Left lung (tissue), 10 donors: ENCODE results near the gene ALCAM. TPM values are rescaled to one million over a fixed set of nuclear protein-coding genes. Genes with fewer than 3 reads are reported as not detected.
A peak's percentile ranks its signal among the peaks of the same experiment; 100 is the strongest.

ENCODE experiments used
- ATAC-seq: fragments of 200-7000 bp; cut with Tn5 transposase; one replicate; pipeline ENCODE4 v1.9.1; 2020; ENCODE audit warnings: moderate library complexity
- DNase-seq, 4 donors: peaks; one replicate each; pipeline ENCODE4 v3.0.0-alpha.2; 2013 to 2020
- H3K27ac ChIP-seq, 2 donors: fragments of 200-600 bp; sonication (generic) in 1 of 2; one replicate each; pipeline versions ENCODE4 v1.5.0 to v1.8.0; 2020 to 2021
- H3K27me3 ChIP-seq, 2 donors: fragments of 200-600 bp; sonication (generic) in 1 of 2; one replicate each; pipeline versions ENCODE4 v1.5.0 to v1.8.0; 2020 to 2021
- H3K36me3 ChIP-seq, 2 donors: fragments of 200-600 bp; sonication (generic) in 1 of 2; one replicate each; pipeline versions ENCODE4 v1.5.0 to v1.8.0; 2020 to 2021
- H3K4me1 ChIP-seq, 2 donors: fragments of 200-600 bp; one replicate each; pipeline ENCODE4 v1.8.0; 2021
- H3K4me3 ChIP-seq, 2 donors: fragments of 200-600 bp; sonication (generic) in 1 of 2; one replicate each; pipeline versions ENCODE4 v1.5.0 to v1.8.0; 2020 to 2021; ENCODE audit warnings: mild to moderate bottlenecking in 1 of 2
- H3K9me3 ChIP-seq, 2 donors: fragments of 200-600 bp; sonication (generic) in 1 of 2; one replicate each; pipeline versions ENCODE4 v1.5.0 to v1.8.0; 2020 to 2021
- intact Hi-C, 2 donors: fragments of 100-400 bp; cut with DNase I; formaldehyde crosslinking; loops; one replicate each; pipeline versions ENCODE4 v1.11.2 to v1.14.2; 2022
- polyA plus RNA-seq, 6 donors: library from polyadenylated mRNA; unstranded; fragments of 120-200 nt; gene quantifications; one replicate each; pipeline ENCODE4 v1.2.1, GENCODE V29; 2013; ENCODE audit not compliant: insufficient read length in 6 of 6
- total RNA-seq, 2 donors: library from RNA; stranded (reverse); fragmentation: NEBNext Ultra II Directional; extraction: Animal tissue kit (Norgen Biotek cat#: 25700); gene quantifications; one replicate each; pipeline ENCODE4 v1.2.1, GENCODE V29; 2021
- TF ChIP-seq, protein P1 (sequence below), 2 donors: fragments of 200-600 bp; sonication (generic) in 1 of 2; IDR thresholded peaks; one replicate each; pipeline versions ENCODE4 v1.5.0 to v1.8.0; 2021; ENCODE audit warnings: antibody characterized with exemption in 2 of 2
- donor health status: DM: no; HTN: yes; CAD: no.
- donor health status: DM: no; HTN: no; CAD: no.

The ALCAM gene
- total and polyA plus RNA-seq, 8 donors, result 84.2 to 170 (median 127) TPM

GRCh38 chr3:105480768-105481167 is 114.1 kb downstream of the ALCAM start:
- DNase-seq, result no peak
- no peaks in the 10 kb centered on the region for H3K27me3 ChIP-seq
- TF ChIP-seq, protein P1, sequence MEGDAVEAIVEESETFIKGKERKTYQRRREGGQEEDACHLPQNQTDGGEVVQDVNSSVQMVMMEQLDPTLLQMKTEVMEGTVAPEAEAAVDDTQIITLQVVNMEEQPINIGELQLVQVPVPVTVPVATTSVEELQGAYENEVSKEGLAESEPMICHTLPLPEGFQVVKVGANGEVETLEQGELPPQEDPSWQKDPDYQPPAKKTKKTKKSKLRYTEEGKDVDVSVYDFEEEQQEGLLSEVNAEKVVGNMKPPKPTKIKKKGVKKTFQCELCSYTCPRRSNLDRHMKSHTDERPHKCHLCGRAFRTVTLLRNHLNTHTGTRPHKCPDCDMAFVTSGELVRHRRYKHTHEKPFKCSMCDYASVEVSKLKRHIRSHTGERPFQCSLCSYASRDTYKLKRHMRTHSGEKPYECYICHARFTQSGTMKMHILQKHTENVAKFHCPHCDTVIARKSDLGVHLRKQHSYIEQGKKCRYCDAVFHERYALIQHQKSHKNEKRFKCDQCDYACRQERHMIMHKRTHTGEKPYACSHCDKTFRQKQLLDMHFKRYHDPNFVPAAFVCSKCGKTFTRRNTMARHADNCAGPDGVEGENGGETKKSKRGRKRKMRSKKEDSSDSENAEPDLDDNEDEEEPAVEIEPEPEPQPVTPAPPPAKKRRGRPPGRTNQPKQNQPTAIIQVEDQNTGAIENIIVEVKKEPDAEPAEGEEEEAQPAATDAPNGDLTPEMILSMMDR (IDR thresholded peaks at IDR 0.05), result no peak
- ATAC-seq, result no peak
- H3K27ac ChIP-seq, result no peak overlapping the region
- intact Hi-C loops, result no loop called here
- H3K4me3 ChIP-seq, result no peak overlapping the region
- H3K4me1 ChIP-seq, result no peaks in the 10 kb centered on the region
- peaks cover 0 to 5% of the 10 kb centered on the region in 2 donors for H3K9me3 ChIP-seq
- H3K36me3 ChIP-seq, result no peaks in the 10 kb centered on the region

DNA sequence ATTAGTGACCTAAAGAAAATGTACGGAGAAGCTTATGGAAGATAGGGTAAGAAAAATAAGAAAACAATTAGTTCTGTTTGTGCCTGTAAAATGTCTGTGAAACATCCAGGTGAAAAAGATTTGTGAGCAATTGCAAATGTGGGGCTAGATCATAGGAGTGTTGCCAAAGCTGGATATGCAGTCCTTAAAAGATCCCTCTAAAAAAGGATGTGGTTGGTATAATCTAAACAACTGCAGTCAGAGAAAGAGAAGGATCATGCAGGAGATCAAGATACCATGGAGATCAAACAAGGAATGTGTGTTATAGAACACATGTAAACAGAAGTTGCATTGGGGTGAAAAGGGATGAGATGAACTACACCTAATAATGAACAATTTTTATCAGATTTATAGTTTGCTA is 116.8 kb downstream of the ALCAM start:
- no peak for ATAC-seq
- no peaks in the 10 kb centered on the region for H3K36me3 ChIP-seq
- intact Hi-C loops, result no loop called here
- no peaks in the 10 kb centered on the region for H3K27me3 ChIP-seq
- H3K4me3 ChIP-seq, result no peak overlapping the region
- TF ChIP-seq, protein P1 (IDR thresholded peaks at IDR 0.05), result no peak
- no peak for DNase-seq
- peaks cover 0 to 3% of the 10 kb centered on the region in 2 donors for H3K9me3 ChIP-seq
- H3K27ac ChIP-seq, result no peak overlapping the region
- no peaks in the 10 kb centered on the region for H3K4me1 ChIP-seq

GRCh38 chr3:105490045-105490444 is 123.3 kb downstream of the ALCAM start:
- Histone ChIP-seq H3K27me3 (no peaks in the 10 kb centered on the region), H3K4me3 (no peak overlapping the region), H3K9me3 (peaks cover 0 to 15% of the 10 kb centered on the region in 2 donors), H3K36me3 (peaks cover 0 to 7% of the 10 kb centered on the region in 2 donors), H3K27ac (no peak overlapping the region), H3K4me1 (no peaks in the 10 kb centered on the region)
- no peak for DNase-seq
- intact Hi-C loops, result no loop called here
- ATAC-seq, result peak; percentile 79
- TF ChIP-seq, protein P1 (IDR thresholded peaks at IDR 0.05), result no peak

GRCh38 chr3:105493305-105493892 is 126.7 kb downstream of the ALCAM start:
- Histone ChIP-seq H3K4me3 (no peak overlapping the region), H3K27ac (no peak overlapping the region), H3K36me3 (peaks cover 0 to 7% of the 10 kb centered on the region in 2 donors), H3K27me3 (no peaks in the 10 kb centered on the region), H3K4me1 (no peaks in the 10 kb centered on the region), H3K9me3 (peaks cover 0 to 12% of the 10 kb centered on the region in 2 donors)
- intact Hi-C loops, result no loop called here
- TF ChIP-seq, protein P1 (IDR thresholded peaks at IDR 0.05), result no peak
- ATAC-seq (no peak), DNase-seq (no peak)

- no peak for ATAC-seq
- H3K27ac ChIP-seq, result no peak overlapping the region
- intact Hi-C loops, result no loop called here
Measured at GRCh38 chr3:105495021-105495420, 128.3 kb downstream of the ALCAM start.

More at GRCh38 chr3:105495021-105495420, 128.3 kb downstream of the ALCAM start:
- Histone ChIP-seq H3K27me3 (no peaks in the 10 kb centered on the region), H3K9me3 (peaks cover 0 to 12% of the 10 kb centered on the region in 2 donors), H3K4me3 (no peak overlapping the region), H3K4me1 (peaks cover 0 to 7% of the 10 kb centered on the region in 2 donors), H3K36me3 (peaks cover 0 to 7% of the 10 kb centered on the region in 2 donors)
- TF ChIP-seq, protein P1 (IDR thresholded peaks at IDR 0.05), result no peak
- DNase-seq, result no peak
